HG03354 (cell line): ENCODE results near the gene NLRP14.
A peak's percentile ranks its signal among the peaks of the same experiment; 100 is the strongest.

ENCODE experiments used
- ATAC-seq: cut with Tn5 transposase; IDR thresholded peaks from one replicate; pipeline ENCODE4 v1.9.1; 2021; ENCODE audit warnings: mild to moderate bottlenecking; ENCODE audit not compliant: unreplicated experiment, poor library complexity, severe bottlenecking

Gene NLRP14

DNA sequence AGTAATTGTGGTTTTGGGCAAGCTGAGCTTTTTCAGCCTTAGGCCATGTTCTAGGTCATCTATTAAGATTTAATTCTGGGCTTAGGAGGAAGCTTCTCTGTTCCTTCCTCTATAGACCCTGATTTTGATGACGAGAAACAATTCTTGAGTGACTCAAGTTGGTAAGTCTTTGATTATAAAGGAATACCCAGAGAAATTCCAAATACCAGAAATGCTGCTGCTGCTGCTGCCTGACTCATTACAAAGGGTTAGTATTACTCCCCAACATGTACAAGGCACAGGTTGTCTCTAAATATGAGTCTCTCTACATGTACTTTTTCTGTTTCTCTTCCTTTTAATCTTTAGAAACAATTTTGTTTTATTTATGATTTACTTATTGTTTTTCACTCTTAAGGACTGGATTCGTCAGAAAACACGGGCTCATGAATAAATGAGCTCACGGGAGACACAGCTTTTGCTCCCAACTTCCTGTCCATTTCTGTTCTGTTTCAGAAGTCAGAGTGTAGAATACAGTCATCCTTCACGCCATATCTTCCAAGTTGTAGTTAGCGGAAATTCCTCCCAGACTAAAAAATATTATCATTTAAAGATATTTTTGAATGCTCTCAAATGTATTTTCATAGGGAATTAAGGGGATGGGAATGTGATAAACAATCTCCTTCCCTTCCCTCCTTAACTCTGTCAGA lies 36.7 kb downstream of the NLRP14 start:
- no peak for ATAC-seq

DNA sequence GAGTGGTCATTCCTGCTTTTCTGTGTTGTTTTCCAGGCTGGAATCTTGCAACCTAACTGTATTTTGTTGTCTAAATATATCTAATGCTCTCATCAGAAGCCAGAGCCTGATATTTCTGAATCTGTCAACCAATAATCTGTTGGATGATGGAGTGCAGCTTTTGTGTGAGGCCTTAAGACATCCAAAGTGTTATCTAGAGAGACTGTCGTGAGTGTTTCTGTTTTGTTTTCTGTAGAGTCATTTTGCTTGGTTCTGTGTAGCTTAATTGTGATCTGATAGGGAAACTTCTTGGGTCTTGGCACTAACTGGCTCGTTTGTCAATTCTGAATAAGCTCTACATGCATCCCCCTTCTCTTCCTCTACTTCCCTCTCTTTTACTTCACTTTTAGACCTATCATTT lies 37.4 kb downstream of the NLRP14 start:
- ATAC-seq: no peak

DNA sequence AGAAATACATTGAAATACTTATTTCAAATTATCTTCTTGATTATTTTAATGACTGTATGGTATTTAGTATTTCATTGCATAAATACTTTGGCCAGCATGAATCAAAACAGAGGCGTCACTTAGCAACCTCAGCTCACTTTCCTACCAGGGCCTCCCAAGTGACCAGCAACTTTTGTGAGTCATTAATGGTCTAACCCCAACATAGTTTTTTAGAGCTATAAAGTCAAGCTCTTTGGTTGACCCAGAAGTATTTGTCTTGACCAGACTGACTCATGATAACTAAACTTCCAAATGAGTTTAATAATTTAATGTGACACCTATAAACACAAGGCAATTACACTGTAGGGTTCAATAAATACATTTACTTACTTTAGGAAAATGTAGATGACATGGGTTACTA lies 40.6 kb downstream of the NLRP14 start:
- no peak for ATAC-seq

DNA sequence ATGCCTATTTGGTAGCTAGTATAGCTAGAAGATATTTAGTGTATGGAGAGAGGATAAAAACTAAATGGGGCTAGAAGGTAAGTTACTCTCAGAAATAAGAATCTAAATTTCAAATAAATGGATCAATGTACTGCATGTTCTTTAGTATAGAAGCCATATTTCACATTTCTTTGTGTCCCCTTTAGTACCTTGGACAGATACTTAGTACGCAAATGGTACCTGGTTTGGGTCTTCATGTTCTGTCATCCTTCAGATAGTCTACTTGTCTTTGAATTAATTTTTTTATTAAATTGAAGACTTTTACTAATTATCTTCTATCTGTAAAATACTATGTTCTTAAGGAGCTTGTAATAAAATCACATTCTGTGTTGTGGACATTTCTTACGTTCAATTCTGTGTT lies 42.3 kb downstream of the NLRP14 start:
- no peak for ATAC-seq

DNA sequence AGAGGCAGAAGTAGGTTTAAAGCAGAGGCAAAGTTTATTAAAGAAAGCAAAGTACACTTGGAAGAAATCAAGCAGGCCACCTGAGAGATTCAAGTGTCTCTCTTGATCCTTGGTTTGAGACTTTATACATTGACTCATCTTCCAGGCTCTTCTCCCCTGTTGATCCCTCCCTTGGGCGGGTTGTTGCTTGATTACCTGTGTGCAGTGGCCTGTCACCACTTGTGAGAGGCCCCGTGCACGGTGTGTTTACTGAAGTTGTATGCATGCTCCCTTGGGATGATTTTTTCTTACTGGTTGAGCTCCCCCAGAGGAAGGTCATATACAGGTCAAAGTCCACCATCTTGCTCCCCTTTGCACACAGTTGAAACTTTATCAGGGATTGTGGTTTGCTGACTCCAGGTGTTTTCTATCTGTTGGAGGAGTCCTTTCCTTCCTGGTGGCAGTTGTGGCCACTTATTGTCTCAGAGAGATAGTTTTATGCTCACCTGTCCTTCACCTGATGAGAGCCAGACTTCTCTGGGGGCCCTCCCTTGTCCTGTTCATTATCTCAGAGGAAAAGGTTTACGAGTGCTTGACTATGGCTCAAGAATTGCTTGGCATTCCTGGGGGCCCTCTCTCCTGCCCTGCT lies 52.2 kb downstream of the NLRP14 start:
- ATAC-seq: no peak

DNA sequence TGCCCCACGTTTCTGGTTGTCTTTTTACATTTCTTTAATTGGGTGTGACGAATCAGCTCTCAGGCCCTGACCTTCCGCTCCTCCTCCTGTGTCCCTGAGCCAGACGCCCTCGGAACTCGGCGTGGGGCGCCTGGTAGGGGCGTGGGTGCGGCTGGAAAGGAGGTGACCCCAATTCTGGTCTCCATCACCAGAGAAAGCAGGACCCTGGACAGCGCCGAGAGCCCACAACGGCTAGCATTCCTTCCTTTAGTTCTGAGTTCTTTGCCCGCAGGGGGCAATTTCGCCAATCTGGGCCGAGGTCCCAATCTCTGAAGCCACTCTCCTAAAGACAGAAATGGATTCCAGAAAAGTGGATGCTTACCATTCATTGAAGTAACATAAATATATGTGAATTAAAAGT lies 56.8 kb downstream of the NLRP14 start:
- no peak for ATAC-seq

DNA sequence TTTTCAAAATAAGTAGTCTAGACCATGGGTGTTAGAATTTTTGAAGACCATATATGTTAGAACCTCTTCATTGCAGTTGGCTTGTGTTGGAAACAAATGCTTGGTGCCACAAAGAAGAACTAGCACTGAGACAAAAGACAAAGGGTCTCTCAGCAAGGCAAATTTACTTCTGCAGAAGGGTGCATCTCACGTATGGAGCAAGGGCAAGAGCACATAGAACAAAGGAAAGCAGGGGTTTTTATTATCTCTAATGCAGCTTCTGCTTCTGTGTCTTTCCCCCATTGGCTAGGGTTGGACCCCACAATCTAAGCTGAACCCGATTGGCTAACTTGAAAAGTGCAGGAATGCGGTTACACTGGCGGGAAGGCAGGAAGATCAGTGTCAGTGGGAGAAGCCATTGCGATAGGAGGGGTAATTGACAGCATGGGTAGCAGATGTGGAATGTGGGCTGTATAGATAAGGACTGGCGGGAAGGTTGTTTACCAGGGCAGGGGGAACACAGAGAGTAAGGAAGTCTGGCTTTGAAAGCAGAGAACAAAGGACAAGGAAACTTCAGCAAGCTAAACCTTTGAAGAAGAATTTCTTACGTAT lies 59.4 kb downstream of the NLRP14 start:
- no peak for ATAC-seq

DNA sequence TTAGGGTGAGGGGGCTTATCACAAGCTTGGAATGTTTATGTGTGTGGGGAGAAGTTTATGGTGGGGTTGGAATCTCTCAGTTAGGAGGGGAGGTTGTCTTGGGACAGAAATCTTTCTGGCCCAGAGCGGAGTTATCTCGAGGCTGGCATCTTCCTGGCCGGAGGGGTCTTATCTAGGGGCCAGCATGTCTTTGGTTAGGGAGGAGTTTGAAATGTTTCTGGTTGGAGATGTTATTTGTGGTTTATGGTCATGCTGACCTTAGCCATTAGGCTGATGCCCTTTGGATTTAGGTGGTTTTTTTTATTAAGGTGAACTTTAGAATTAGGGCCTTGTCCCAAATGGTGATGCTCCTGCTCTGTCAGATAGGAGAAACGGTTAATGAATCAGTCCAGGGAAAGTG lies 60.6 kb downstream of the NLRP14 start:
- ATAC-seq: no peak

DNA sequence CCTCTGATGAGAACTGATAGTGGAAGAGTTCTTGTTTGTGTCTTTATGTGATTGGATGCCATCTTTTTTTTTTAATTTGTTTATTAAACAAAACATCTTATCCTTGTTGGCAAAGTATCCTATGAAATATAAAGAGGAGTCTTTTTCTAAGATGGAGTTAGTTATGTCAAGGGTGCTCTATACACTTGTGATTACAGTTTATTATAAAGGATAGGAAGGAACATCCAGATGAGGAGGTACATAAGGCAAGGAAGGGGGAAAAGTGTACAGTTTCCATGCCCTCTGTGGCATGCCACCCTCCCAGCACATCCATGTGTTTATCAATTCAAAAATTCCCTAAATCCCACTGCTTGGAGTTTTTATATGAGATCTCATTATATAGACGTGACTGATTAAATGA lies 61.2 kb downstream of the NLRP14 start:
- no peak for ATAC-seq

DNA sequence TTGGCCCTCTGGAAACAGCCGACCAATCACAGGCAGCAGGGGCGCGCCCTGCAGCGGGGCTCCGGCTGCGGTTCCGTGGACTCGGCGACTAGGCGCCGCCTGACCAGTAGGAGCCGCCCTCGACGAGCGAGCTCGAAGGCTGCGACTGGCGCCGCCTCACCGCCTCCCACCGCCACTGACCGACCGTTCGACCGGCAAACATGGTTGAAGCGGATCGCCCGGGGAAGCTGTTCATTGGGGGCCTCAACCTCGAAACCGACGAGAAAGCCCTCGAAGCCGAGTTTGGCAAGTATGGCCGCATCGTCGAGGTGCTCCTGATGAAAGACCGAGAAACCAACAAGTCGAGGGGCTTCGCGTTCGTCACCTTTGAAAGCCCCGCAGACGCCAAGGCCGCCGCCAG lies 68.6 kb downstream of the NLRP14 start, which contains the start of gene RBMXL2:
TSS of gene RBMXL2 (plus strand) at position 78 of the 400 bp plus-strand sequence. CDS start at position 201, 123 bp downstream.
- ATAC-seq: no peak

DNA sequence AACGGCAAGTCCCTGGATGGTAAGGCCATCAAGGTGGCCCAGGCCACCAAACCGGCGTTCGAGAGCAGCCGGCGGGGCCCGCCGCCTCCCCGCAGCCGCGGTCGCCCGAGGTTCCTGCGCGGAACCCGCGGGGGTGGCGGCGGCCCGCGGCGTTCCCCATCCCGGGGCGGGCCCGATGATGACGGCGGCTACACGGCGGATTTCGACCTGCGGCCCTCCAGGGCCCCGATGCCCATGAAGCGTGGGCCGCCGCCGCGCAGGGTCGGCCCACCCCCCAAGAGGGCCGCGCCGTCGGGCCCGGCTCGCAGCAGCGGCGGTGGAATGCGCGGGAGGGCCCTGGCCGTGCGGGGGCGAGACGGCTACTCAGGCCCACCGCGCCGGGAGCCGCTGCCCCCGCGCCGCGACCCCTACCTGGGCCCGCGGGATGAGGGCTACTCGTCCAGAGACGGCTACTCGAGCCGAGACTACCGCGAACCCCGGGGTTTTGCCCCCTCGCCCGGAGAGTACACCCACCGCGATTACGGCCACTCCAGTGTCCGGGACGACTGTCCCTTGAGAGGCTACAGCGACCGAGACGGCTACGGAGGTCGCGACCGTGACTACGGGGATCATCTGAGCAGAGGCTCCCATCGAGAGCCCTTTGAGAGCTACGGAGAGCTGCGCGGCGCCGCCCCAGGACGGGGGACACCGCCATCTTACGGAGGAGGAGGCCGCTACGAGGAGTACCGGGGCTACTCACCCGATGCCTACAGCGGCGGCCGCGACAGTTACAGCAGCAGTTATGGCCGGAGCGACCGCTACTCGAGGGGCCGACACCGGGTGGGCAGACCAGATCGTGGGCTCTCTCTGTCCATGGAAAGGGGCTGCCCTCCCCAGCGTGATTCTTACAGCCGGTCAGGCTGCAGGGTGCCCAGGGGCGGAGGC lies 69.3 kb downstream of the NLRP14 start:
- ATAC-seq: no peak

DNA sequence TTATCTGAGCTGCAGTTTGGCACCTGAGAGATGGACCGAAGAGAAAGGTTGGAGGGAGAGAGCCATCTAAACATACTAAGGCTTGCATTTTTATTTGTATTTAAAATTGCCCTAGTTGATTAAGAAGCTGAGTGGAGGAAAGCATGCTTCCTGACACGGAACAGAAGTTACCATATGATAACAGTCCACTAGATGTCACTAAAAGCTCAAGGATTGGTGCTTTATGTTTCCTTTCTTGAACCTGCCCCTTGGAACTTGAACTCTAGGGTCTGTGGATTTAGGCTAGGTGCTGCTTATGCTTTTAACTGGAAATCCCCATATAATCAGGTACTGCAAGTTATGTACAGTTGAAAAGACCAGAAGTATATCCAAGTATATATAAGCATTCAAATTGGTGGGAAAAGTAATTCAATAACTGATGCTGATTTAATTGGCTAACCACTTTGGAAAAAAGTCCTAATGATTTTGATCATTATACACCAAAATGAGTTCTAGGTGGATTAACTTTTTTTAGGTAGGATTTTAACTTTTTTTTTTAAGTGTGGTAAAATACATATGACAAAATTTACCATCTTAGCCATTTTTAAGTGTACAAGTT lies 78.1 kb downstream of the NLRP14 start:
- peak; percentile 87 for ATAC-seq

DNA sequence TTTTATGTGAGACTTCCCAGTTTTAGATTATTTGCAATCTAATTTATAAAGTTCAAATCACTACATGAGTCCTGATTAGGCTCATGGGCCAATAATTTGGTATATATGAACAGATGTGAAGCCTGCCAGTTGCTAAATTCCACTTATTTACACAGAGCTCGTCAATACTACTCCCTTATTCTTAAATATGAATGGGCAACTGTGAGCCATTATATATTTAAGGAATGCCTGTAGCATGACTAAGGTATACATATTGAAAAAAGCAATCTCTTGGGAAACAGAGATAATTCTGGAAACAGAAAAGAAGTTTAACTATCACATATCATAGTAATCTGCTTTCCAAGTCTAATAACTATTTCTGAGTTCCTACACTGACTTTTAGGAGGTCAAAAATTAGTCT lies 95.5 kb downstream of the NLRP14 start:
- ATAC-seq: no peak

DNA sequence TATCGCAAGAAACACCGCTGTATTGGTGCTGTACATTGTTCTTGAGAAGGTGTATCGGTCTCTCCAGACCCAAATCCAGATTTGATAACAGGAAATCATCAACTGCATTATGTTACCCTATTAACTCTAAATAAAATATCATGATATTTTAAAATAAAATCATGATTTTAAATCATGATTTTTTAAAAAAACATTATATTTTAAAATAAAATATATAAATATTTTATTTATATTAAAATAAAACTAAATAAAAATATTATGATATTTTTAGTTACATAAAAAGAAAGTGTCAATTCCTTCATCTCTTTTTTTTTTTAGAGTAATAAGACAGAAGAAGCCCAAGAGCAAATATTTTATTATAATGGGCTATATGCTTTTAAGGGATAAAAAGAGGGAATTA lies 96.1 kb downstream of the NLRP14 start:
- no peak for ATAC-seq
